H1 (cell line): ENCODE measurements around the gene LIN28B. TPM values are rescaled to one million over a fixed set of nuclear protein-coding genes. Genes with fewer than 3 reads are reported as not detected.

Experiments used
- CTCF ChIA-PET: fragments of 300-600 bp; sonication (Branson Sonifier 250); formaldehyde crosslinking; loops from one replicate; lab custom pipeline; 2021; ENCODE audit not compliant: partially characterized antibody; lab: Charles Lee
- POLR2A ChIA-PET: fragments of 300-600 bp; sonication (Branson Sonifier 250); formaldehyde crosslinking; loops from one replicate; lab custom pipeline; 2021; ENCODE audit warnings: inconsistent platforms; ENCODE audit not compliant: partially characterized antibody; lab: Charles Lee
- DNase-seq, 2 experiments: peaks; one replicate each; pipeline versions ENCODE4 v3.0.0 to v3.0.0-alpha.2; 2010 to 2022; ENCODE audit warnings: low spot score in 2 of 2, low read depth in 1 of 2, mixed read lengths in 1 of 2
- FAIRE-seq: peaks from 2 replicates; lab custom pipeline; 2011; peaks lifted over from hg19 to GRCh38; lab: Jason Lieb, UNC
- H2AFZ ChIP-seq: 2 replicates; pipeline ENCODE4 v1.8.1; 2012; ENCODE audit warnings: low read length, inconsistent platforms
- H2AK5ac ChIP-seq: 2 replicates; pipeline ENCODE4 v1.6.1; 2013; ENCODE audit warnings: low read depth, low read length
- H2BK120ac ChIP-seq: replicated peaks from 2 replicates; pipeline ENCODE3; 2013; ENCODE audit warnings: low read depth, low read length, inconsistent platforms
- H2BK12ac ChIP-seq: 2 replicates; pipeline ENCODE4 v1.6.1; 2013; ENCODE audit warnings: low read depth, low read length
- H2BK15ac ChIP-seq: 2 replicates; pipeline ENCODE4 v1.6.1; 2013; ENCODE audit warnings: low read length
- H2BK20ac ChIP-seq: 2 replicates; pipeline ENCODE4 v1.6.1; 2013; ENCODE audit warnings: low read length
- H2BK5ac ChIP-seq: 2 replicates; pipeline ENCODE4 v1.6.1; 2013; ENCODE audit warnings: low read depth, low read length
- H3K14ac ChIP-seq: 2 replicates; pipeline ENCODE4 v1.6.1; 2013; ENCODE audit warnings: inconsistent platforms; ENCODE audit not compliant: insufficient read length
- H3K18ac ChIP-seq: 2 replicates; pipeline ENCODE4 v1.6.1; 2013; ENCODE audit warnings: low read length; ENCODE audit errors: extremely low read depth
- H3K23ac ChIP-seq: 2 replicates; pipeline ENCODE4 v1.6.1; 2013; ENCODE audit warnings: inconsistent platforms; ENCODE audit not compliant: insufficient read length
- H3K23me2 ChIP-seq: 2 replicates; pipeline ENCODE4 v1.6.1; 2013; ENCODE audit warnings: low read depth, low read length
- H3K27ac ChIP-seq: 2 replicates; pipeline ENCODE4 v1.6.1; 2011; ENCODE audit warnings: low read depth, low read length, inconsistent platforms
- H3K27me3 ChIP-seq, 4 experiments: replicated peaks in 1 of 4; 1 replicate in 1 of 4; 2 replicates in 3 of 4; pipeline versions ENCODE4 v1.6.1 to v1.8.1; 2011 to 2013; ENCODE audit warnings: low read length in 3 of 4, mild to moderate bottlenecking in 3 of 4, inconsistent platforms in 2 of 4, mixed read lengths in 2 of 4, moderate library complexity in 1 of 4; ENCODE audit not compliant: control insufficient read depth in 3 of 4, insufficient read depth in 3 of 4; ENCODE audit errors: extremely low read depth in 1 of 4
- H3K36me3 ChIP-seq, 4 experiments: 2 replicates each; pipeline versions ENCODE4 v1.6.1 to v1.8.1; 2011 to 2013; ENCODE audit warnings: mild to moderate bottlenecking in 4 of 4, low read length in 3 of 4, moderate library complexity in 2 of 4, control low read depth in 1 of 4, inconsistent platforms in 1 of 4; ENCODE audit not compliant: insufficient read depth in 4 of 4, control insufficient read depth in 2 of 4
- H3K4ac ChIP-seq: replicated peaks from 2 replicates; pipeline ENCODE3; 2013; ENCODE audit warnings: low read length, low read depth, mixed read lengths, inconsistent platforms; ENCODE audit not compliant: insufficient read length
- H3K4me1 ChIP-seq, 4 experiments: replicated peaks in 1 of 4; 1 replicate in 1 of 4; 2 replicates in 3 of 4; pipeline versions ENCODE4 v1.6.1 to v1.8.1; 2011 to 2013; ENCODE audit warnings: low read length in 3 of 4, inconsistent platforms in 2 of 4, mixed read lengths in 1 of 4; ENCODE audit not compliant: insufficient read depth in 4 of 4, control insufficient read depth in 3 of 4
- H3K4me2 ChIP-seq, 2 experiments: 2 replicates each; pipeline versions ENCODE4 v1.6.1 to v1.8.1; 2011 to 2013; ENCODE audit warnings: low read depth in 2 of 2, low read length in 2 of 2, control low read depth in 1 of 2, inconsistent platforms in 1 of 2, mild to moderate bottlenecking in 1 of 2; ENCODE audit not compliant: insufficient read depth in 1 of 2
- H3K4me3 ChIP-seq, 4 experiments: fragments of 200-600, 300-600 bp in 1 of 4; sonication (generic), shearing (Covaris generic), sonication (Bioruptor Twin) in 1 of 4; 2 replicates each; pipeline versions ENCODE4 v1.5.1 to v1.8.1; 2011 to 2016; ENCODE audit warnings: low read length in 4 of 4, low read depth in 3 of 4, control low read depth in 2 of 4, inconsistent platforms in 2 of 4, mild to moderate bottlenecking in 2 of 4, mixed read lengths in 1 of 4, moderate library complexity in 1 of 4; ENCODE audit not compliant: insufficient read depth in 2 of 4; ENCODE audit errors: extremely low read depth in 1 of 4
- H3K56ac ChIP-seq: replicated peaks from 2 replicates; pipeline ENCODE3; 2013; ENCODE audit warnings: low read depth, mild to moderate bottlenecking, mixed read lengths, low read length, inconsistent platforms; ENCODE audit not compliant: insufficient read length
- H3K79me1 ChIP-seq: 2 replicates; pipeline ENCODE4 v1.6.1; 2013; ENCODE audit warnings: low read depth, low read length, control low read depth
- H3K79me2 ChIP-seq, 2 experiments: 2 replicates each; pipeline versions ENCODE4 v1.6.1 to v1.8.1; 2012 to 2013; ENCODE audit warnings: low read length in 2 of 2, mild to moderate bottlenecking in 2 of 2, inconsistent platforms in 1 of 2; ENCODE audit not compliant: insufficient read depth in 2 of 2, control insufficient read depth in 1 of 2
- H3K9ac ChIP-seq, 4 experiments: replicated peaks in 1 of 4; 1 replicate in 1 of 4; 2 replicates in 3 of 4; pipeline versions ENCODE4 v1.6.1 to v1.8.1; 2011 to 2013; ENCODE audit warnings: low read depth in 3 of 4, low read length in 3 of 4, control low read depth in 2 of 4, mild to moderate bottlenecking in 2 of 4, moderate library complexity in 2 of 4, inconsistent platforms in 1 of 4; ENCODE audit errors: extremely low read depth in 1 of 4
- H3K9me3 ChIP-seq, 2 experiments: 2 replicates each; pipeline versions ENCODE4 v1.6.1 to v1.8.1; 2012 to 2013; ENCODE audit warnings: mild to moderate bottlenecking in 2 of 2, moderate library complexity in 2 of 2, control low read depth in 1 of 2, inconsistent platforms in 1 of 2, low read depth in 1 of 2, low read length in 1 of 2, mixed read lengths in 1 of 2; ENCODE audit not compliant: insufficient read depth in 2 of 2
- H4K20me1 ChIP-seq, 2 experiments: replicated peaks in 1 of 2; 2 replicates each; pipeline versions ENCODE3 to v1.8.1; 2011 to 2013; ENCODE audit warnings: inconsistent platforms in 2 of 2, low read length in 2 of 2, mild to moderate bottlenecking in 1 of 2; ENCODE audit not compliant: insufficient read depth in 2 of 2, control insufficient read depth in 1 of 2
- H4K5ac ChIP-seq: 2 replicates; pipeline ENCODE4 v1.6.1; 2013; ENCODE audit warnings: low read length, low read depth, mixed read lengths, inconsistent platforms; ENCODE audit not compliant: insufficient read length
- H4K8ac ChIP-seq: 2 replicates; pipeline ENCODE4 v1.8.0; 2013; ENCODE audit warnings: mild to moderate bottlenecking, moderate library complexity, low read length, inconsistent platforms; ENCODE audit not compliant: insufficient read depth; ENCODE audit errors: extremely low read depth
- H4K91ac ChIP-seq: replicated peaks from 2 replicates; pipeline ENCODE3; 2013; ENCODE audit warnings: low read length, mixed read lengths, inconsistent platforms; ENCODE audit not compliant: insufficient read length
- ZNF274 ChIP-seq: IDR thresholded peaks from 2 replicates; pipeline ENCODE4 v1.7.0; 2012; ENCODE audit warnings: low read length, borderline replicate concordance; ENCODE audit errors: extremely low read depth
- WGBS, 2 experiments: shearing (Covaris generic) in 1 of 2; methylation state at CpG; one replicate each; pipeline versions ENCODE4 v1.1.6 to v1.1.7; 2013 to 2015; ENCODE audit warnings: low lambda C conversion rate in 2 of 2, mixed read lengths in 2 of 2, inconsistent platforms in 1 of 2, low coverage in 1 of 2, missing lambda C conversion rate in 1 of 2; ENCODE audit not compliant: insufficient replicate concordance in 2 of 2, insufficient coverage in 1 of 2, insufficient read length in 1 of 2; ENCODE audit errors: extremely low coverage in 1 of 2, missing lambda C conversion rate in 1 of 2; 5-methylcytosine and 5-hydroxymethylcytosine counted together
- polyA plus RNA-seq, 7 experiments: library from polyadenylated mRNA; depleted of rRNA in 3 of 7; stranded (reverse) in 5 of 7; unstranded in 2 of 7; fragments of >200 nt in 5 of 7; fragments of 200-250 nt in 2 of 7; gene quantifications; 1 replicate in 5 of 7; 2 replicates in 1 of 7; 4 replicates in 1 of 7; pipeline versions ENCODE4 v1.2.1 to v1.2.3, GENCODE V29; 2011 to 2013; ENCODE audit warnings: missing spikeins in 2 of 7, mixed read lengths in 2 of 7
- total RNA-seq: library from RNA; stranded (reverse); fragmentation: NEBNext Ultra II Directional; extraction: Animal tissue kit (Norgen Biotek cat#: 25700); gene quantifications from 2 replicates; pipeline ENCODE4 v1.2.1, GENCODE V29; 2021

The LIN28B gene
- total and polyA plus RNA-seq, 2 of the 8 experiments (the other 6 are each of a cell fraction or from before 2014, with no cell fraction given): 27.4 to 94.7 TPM

DNA sequence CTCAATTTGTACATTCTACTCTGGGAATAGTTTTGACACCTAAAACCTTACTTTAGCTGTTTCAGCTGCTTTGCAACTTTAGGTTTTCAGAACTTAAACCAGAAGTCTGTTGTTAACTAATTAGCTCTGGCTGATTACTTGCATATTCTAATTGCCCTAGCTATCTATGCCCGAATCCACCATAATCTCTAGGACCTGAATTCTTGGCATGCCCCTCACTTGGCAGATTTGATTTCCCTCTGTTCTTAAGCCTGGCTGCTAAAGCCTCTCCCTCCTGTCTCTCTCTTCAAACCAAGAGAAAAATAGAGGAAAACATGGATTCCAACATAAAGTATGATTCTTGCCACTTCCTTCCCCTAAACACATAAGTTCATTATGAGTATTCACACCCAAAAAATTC is 35.0 kb upstream of the LIN28B start:
- H3K23me2 ChIP-seq: no peaks in the 10 kb centered on the region
- no peak overlapping the region for H3K4me2 ChIP-seq
- no peak overlapping the region for H2AK5ac ChIP-seq
- FAIRE-seq (no peak), DNase-seq (no peak)
- H2BK120ac ChIP-seq: no peak overlapping the region
- no peaks in the 10 kb centered on the region for H3K9me3 ChIP-seq
- POLR2A ChIA-PET: interaction anchor here (0.6 kb wide), 1 partner anchor 137 kb away, joined by 4 read pairs; no protein-coding TSS in a partner anchor
- H3K23ac ChIP-seq: no peak overlapping the region
- H2BK20ac ChIP-seq: no peak overlapping the region
- no peak overlapping the region for H2BK15ac ChIP-seq
- H3K56ac ChIP-seq: no peak overlapping the region
- no peaks in the 10 kb centered on the region for H3K27me3 ChIP-seq
- no peak overlapping the region for H3K27ac ChIP-seq
- H3K4ac ChIP-seq: no peak overlapping the region
- H3K79me1 ChIP-seq: no peaks in the 10 kb centered on the region
- peaks cover 0 to 3% (median 1%) of the 10 kb centered on the region in 4 experiments; a peak in 2 of 7 replicates for H3K4me1 ChIP-seq
- H3K18ac ChIP-seq: no peak overlapping the region
- 67% methylated on average over 1 of the region's 1 CpG; no CpG with 5 or more reads in 1 of the 2 experiments for WGBS, 2 experiments
- no peaks in the 10 kb centered on the region for H4K20me1 ChIP-seq
- H3K9ac ChIP-seq: no peak overlapping the region
- no peaks in the 10 kb centered on the region for H3K79me2 ChIP-seq
- no peak overlapping the region for H4K91ac ChIP-seq
- H2BK12ac ChIP-seq: no peak overlapping the region
- no peak overlapping the region for H4K8ac ChIP-seq
- H2BK5ac ChIP-seq: no peak overlapping the region
- H4K5ac ChIP-seq: no peak overlapping the region
- H2AFZ ChIP-seq: no peak overlapping the region
- no peaks in the 10 kb centered on the region for H3K36me3 ChIP-seq
- CTCF ChIA-PET: interaction anchor here (0.9 kb wide), 1 partner anchor 156 kb away, joined by 6 read pairs; no protein-coding TSS in a partner anchor
- H3K14ac ChIP-seq: no peak overlapping the region
- H3K4me3 ChIP-seq: no peak overlapping the region
- no peak for TF ChIP-seq ZNF274
